Measurements from ENCODE around the gene S100PBP. TPM values are rescaled to one million over a fixed set of nuclear protein-coding genes. Genes with fewer than 3 reads are reported as not detected.
A peak's percentile ranks its signal among the peaks of the same experiment; 100 is the strongest.

Gene S100PBP
- polyA plus RNA-seq (ENCODE audit: insufficient read length in 3 of 3), result 10 to 100 TPM; 31.7 to 46.5 (median 37.2) TPM
- long read RNA-seq, donor 1, partial matches to known transcripts, result 0 of 1 reads
- long read RNA-seq, donor 1, other reads (novel, unspliced or antisense), result 0 of 1 reads
- long read RNA-seq, donor 2, partial matches to known transcripts, result 0 of 2 reads
- long read RNA-seq, donor 2, other reads (novel, unspliced or antisense), result 0 of 2 reads
- long read RNA-seq, donor 3, full-length matches to known transcripts, result 5 of 22 reads
- long read RNA-seq, donor 3, partial matches to known transcripts, result 5 of 22 reads
- long read RNA-seq, donor 3, other reads (novel, unspliced or antisense), result 12 of 22 reads
- long read RNA-seq, donor 4, full-length matches to known transcripts, result 1 of 1 reads
- long read RNA-seq, donor 4, partial matches to known transcripts, result 0 of 1 reads
- long read RNA-seq, donor 4, other reads (novel, unspliced or antisense), result 0 of 1 reads
- long read RNA-seq, donor 5, result 0 reads
- long read RNA-seq, donor 6, full-length matches to known transcripts, result 10 of 10 reads
- long read RNA-seq, donor 6, partial matches to known transcripts, result 0 of 10 reads
- long read RNA-seq, donor 6, other reads (novel, unspliced or antisense), result 0 of 10 reads
- long read RNA-seq, donor 7, full-length matches to known transcripts, result 4 of 4 reads
- long read RNA-seq, donor 7, partial matches to known transcripts, result 0 of 4 reads
- long read RNA-seq, donor 7, other reads (novel, unspliced or antisense), result 0 of 4 reads
- long read RNA-seq, donor 8, partial matches to known transcripts, result 5 of 11 reads
- long read RNA-seq, donor 8, other reads (novel, unspliced or antisense), result 0 of 11 reads
- long read RNA-seq, donor 9, full-length matches to known transcripts, result 2 of 2 reads
- long read RNA-seq, donor 9, partial matches to known transcripts, result 0 of 2 reads
- long read RNA-seq, donor 9, other reads (novel, unspliced or antisense), result 0 of 2 reads
- long read RNA-seq, donor 10, full-length matches to known transcripts, result 1 of 1 reads
- long read RNA-seq, donor 10, partial matches to known transcripts, result 0 of 1 reads
- long read RNA-seq, donor 10, other reads (novel, unspliced or antisense), result 0 of 1 reads
- long read RNA-seq, donor 11, full-length matches to known transcripts, result 4 of 4 reads
- long read RNA-seq, donor 11, partial matches to known transcripts, result 0 of 4 reads
- long read RNA-seq, donor 11, other reads (novel, unspliced or antisense), result 0 of 4 reads
- long read RNA-seq, donor 12, partial matches to known transcripts, result 0 of 2 reads
- long read RNA-seq, donor 12, other reads (novel, unspliced or antisense), result 0 of 2 reads
- long read RNA-seq, donor 13, full-length matches to known transcripts, result 11 of 50 reads
- long read RNA-seq, donor 13, partial matches to known transcripts, result 39 of 50 reads
- long read RNA-seq, donor 13, other reads (novel, unspliced or antisense), result 0 of 50 reads
- long read RNA-seq, donor 14, full-length matches to known transcripts, result 3 of 3 reads
- long read RNA-seq, donor 14, partial matches to known transcripts, result 0 of 3 reads
- long read RNA-seq, donor 14, other reads (novel, unspliced or antisense), result 0 of 3 reads
- long read RNA-seq, donor 15, result 0 reads
- long read RNA-seq, donor 16, full-length matches to known transcripts, result 19 of 29 reads
- long read RNA-seq, donor 16, partial matches to known transcripts, result 10 of 29 reads
- long read RNA-seq, donor 16, other reads (novel, unspliced or antisense), result 0 of 29 reads

GRCh38 chr1:32817159-32817814 lies at the start of gene S100PBP, which contains the start of gene YARS1:
S100PBP (plus strand) TSS chr1:32817653; CDS start chr1:32826100, 8,447 bp downstream.
YARS1 (minus strand) TSS chr1:32817358; CDS start chr1:32817244, 114 bp downstream.
- DNase-seq (ENCODE audit: extremely low read depth in 1 of 11, low read depth in 9 of 11, low spot score in 4 of 11), result peak; percentile 93 to 99 (median 97)

- no peak for DNase-seq (ENCODE audit: extremely low read depth in 1 of 11, low read depth in 9 of 11, low spot score in 4 of 11)
These were observed 49.2 kb upstream of the S100PBP start for GRCh38 chr1:32768110-32768850.

- no peak for DNase-seq (ENCODE audit: extremely low read depth in 1 of 11, low read depth in 9 of 11, low spot score in 4 of 11)
These were observed 47.8 kb upstream of the S100PBP start for GRCh38 chr1:32769524-32770220.

GRCh38 chr1:32770221-32770731 lies 47.2 kb upstream of the S100PBP start:
- no peak for DNase-seq (ENCODE audit: extremely low read depth in 1 of 11, low read depth in 9 of 11, low spot score in 4 of 11)

- no peak for DNase-seq (ENCODE audit: extremely low read depth in 1 of 11, low read depth in 9 of 11, low spot score in 4 of 11)
These were observed 46.5 kb upstream of the S100PBP start for GRCh38 chr1:32770741-32771548.

- no peak for DNase-seq (ENCODE audit: extremely low read depth in 1 of 11, low read depth in 9 of 11, low spot score in 4 of 11)
These were observed 45.7 kb upstream of the S100PBP start for GRCh38 chr1:32771561-32772280.

- DNase-seq (ENCODE audit: extremely low read depth in 1 of 11, low read depth in 9 of 11, low spot score in 4 of 11), result no peak
These were observed 45.0 kb upstream of the S100PBP start for GRCh38 chr1:32772281-32773017.

GRCh38 chr1:32773018-32773763 lies 44.3 kb upstream of the S100PBP start:
- peak in 6 of 11 donors; percentile 50 to 67 (median 60) for DNase-seq (ENCODE audit: extremely low read depth in 1 of 11, low read depth in 9 of 11, low spot score in 4 of 11)

- DNase-seq (ENCODE audit: extremely low read depth in 1 of 11, low read depth in 9 of 11, low spot score in 4 of 11), result no peak
These were observed 43.5 kb upstream of the S100PBP start for GRCh38 chr1:32773764-32774463.

- no peak for DNase-seq (ENCODE audit: extremely low read depth in 1 of 11, low read depth in 9 of 11, low spot score in 4 of 11)
These were observed 43.0 kb upstream of the S100PBP start for GRCh38 chr1:32774464-32774808.

- no peak for DNase-seq (ENCODE audit: extremely low read depth in 1 of 11, low read depth in 9 of 11, low spot score in 4 of 11)
These were observed 42.4 kb upstream of the S100PBP start for GRCh38 chr1:32774950-32775634.

- no peak for DNase-seq (ENCODE audit: extremely low read depth in 1 of 11, low read depth in 9 of 11, low spot score in 4 of 11)
These were observed 41.7 kb upstream of the S100PBP start for GRCh38 chr1:32775640-32776337.
